ENCODE data around the gene CNNM4.

DNA sequence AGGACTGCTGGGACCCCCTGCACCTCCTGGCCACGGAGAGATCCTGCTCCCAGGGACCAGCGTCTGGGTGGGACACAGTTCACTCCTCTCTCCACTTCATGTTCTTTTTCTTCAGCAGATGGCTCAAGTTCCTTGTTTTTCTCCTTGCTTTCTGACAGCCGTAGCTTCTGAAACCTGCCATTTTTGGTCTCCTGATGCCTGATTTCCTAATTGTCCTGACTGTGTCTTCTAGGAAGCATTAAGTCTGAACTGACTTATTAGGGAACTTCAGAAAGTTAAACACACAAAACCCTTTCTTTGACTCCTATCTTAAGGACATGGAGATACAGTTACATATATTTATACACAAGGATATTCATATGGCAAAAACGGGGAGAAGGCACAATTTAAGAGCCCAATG lies 22.7 kb downstream of the CNNM4 start:
- TF ChIP-seq, protein P1, sequence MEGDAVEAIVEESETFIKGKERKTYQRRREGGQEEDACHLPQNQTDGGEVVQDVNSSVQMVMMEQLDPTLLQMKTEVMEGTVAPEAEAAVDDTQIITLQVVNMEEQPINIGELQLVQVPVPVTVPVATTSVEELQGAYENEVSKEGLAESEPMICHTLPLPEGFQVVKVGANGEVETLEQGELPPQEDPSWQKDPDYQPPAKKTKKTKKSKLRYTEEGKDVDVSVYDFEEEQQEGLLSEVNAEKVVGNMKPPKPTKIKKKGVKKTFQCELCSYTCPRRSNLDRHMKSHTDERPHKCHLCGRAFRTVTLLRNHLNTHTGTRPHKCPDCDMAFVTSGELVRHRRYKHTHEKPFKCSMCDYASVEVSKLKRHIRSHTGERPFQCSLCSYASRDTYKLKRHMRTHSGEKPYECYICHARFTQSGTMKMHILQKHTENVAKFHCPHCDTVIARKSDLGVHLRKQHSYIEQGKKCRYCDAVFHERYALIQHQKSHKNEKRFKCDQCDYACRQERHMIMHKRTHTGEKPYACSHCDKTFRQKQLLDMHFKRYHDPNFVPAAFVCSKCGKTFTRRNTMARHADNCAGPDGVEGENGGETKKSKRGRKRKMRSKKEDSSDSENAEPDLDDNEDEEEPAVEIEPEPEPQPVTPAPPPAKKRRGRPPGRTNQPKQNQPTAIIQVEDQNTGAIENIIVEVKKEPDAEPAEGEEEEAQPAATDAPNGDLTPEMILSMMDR (IDR thresholded peaks at IDR 0.05), result no peak
- no peak for TF ChIP-seq POLR2A (IDR thresholded peaks at IDR 0.05)
